Choroid plexus epithelial cell (primary cell): ENCODE results near the gene CATSPER3.

Experiments
- DNase-seq: peaks from one replicate; pipeline ENCODE4 v3.0.0-alpha.2; 2010; ENCODE audit warnings: low read depth
- H3K4me3 ChIP-seq: 2 replicates; pipeline ENCODE4 v1.5.1; 2011; ENCODE audit warnings: low read depth, mild to moderate bottlenecking, control low read depth, low read length, moderate library complexity
- CTCF ChIP-seq: conservative IDR thresholded peaks from 2 replicates; pipeline ENCODE4 v1.5.1; 2011; ENCODE audit warnings: low read depth, mild to moderate bottlenecking, control low read depth, inconsistent platforms, low read length, moderate library complexity

The CATSPER3 gene

GRCh38 chr5:134949316-134949715 lies 18.4 kb upstream of the CATSPER3 start:
- no peak for TF ChIP-seq CTCF
- DNase-seq: no peak
- H3K4me3 ChIP-seq: no peak overlapping the region

- no peak for TF ChIP-seq CTCF
Measured at GRCh38 chr5:134957920-134958608, 9.6 kb upstream of the CATSPER3 start.

GRCh38 chr5:134958755-134959154 lies 9.0 kb upstream of the CATSPER3 start:
- no peak overlapping the region for H3K4me3 ChIP-seq
- TF ChIP-seq CTCF: no peak
- DNase-seq: no peak

More at GRCh38 chr5:134957920-134958608, 9.6 kb upstream of the CATSPER3 start:
- no peak for DNase-seq
- H3K4me3 ChIP-seq: no peak overlapping the region

- DNase-seq: no peak
- H3K4me3 ChIP-seq: no peak overlapping the region
- TF ChIP-seq CTCF: no peak
Measured at GRCh38 chr5:134963098-134963497, 4.6 kb upstream of the CATSPER3 start.

GRCh38 chr5:134964359-134965270 lies 3.1 kb upstream of the CATSPER3 start:
- no peak overlapping the region for H3K4me3 ChIP-seq
- no peak for DNase-seq

GRCh38 chr5:134965271-134965825 lies 2.4 kb upstream of the CATSPER3 start:
- no peak for TF ChIP-seq CTCF
- peak; percentile 8 for DNase-seq
- H3K4me3 ChIP-seq: no peak overlapping the region

More at GRCh38 chr5:134964359-134965270, 3.1 kb upstream of the CATSPER3 start:
- no peak for TF ChIP-seq CTCF
